GM18907 (cell line): Measurements from ENCODE around the gene ARF1.

ENCODE experiments used
- ATAC-seq: cut with Tn5 transposase; IDR thresholded peaks from one replicate; pipeline ENCODE4 v1.9.1; 2021; ENCODE audit warnings: mild to moderate bottlenecking, moderate library complexity; ENCODE audit not compliant: unreplicated experiment

Gene ARF1

DNA sequence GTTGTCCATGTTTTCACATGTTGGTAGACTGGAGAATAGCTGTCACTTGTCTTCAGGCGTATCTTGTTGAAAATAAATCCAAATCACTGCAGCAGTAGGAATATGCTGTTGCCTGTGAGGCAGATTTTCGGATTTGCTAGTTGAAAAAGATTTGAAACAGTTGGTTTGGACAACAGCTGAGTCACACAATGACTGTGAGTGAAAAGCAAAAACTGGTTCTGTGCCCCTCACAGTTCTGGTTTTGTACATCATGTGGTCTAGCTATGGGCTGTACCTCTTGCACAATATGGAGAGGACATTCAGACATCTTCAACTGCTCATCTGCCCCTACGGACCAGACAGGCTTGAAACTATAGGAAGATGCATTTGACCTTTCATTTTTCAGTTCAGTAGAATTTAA lies 1.8 kb downstream of the ARF1 start:
- ATAC-seq = no peak

DNA sequence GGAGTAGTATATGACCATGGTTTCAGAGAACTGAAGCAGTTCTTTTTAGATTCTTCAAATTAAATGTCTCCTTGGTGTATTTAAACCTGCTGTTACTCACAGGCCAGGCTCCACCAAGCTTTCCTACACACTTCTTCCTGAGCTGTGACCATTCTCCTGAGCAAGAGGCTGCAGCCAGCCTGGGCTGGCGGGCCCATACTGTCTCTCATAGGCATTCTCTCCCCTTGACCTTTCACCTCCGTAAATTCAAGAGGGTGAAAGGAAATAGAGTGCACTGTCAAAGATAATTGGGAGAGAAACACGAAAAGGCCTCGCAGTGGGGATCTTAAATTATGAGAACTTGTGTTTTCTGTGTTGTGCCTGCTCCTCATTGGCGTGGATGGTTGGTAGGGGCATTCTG lies 2.3 kb downstream of the ARF1 start:
- no peak for ATAC-seq

DNA sequence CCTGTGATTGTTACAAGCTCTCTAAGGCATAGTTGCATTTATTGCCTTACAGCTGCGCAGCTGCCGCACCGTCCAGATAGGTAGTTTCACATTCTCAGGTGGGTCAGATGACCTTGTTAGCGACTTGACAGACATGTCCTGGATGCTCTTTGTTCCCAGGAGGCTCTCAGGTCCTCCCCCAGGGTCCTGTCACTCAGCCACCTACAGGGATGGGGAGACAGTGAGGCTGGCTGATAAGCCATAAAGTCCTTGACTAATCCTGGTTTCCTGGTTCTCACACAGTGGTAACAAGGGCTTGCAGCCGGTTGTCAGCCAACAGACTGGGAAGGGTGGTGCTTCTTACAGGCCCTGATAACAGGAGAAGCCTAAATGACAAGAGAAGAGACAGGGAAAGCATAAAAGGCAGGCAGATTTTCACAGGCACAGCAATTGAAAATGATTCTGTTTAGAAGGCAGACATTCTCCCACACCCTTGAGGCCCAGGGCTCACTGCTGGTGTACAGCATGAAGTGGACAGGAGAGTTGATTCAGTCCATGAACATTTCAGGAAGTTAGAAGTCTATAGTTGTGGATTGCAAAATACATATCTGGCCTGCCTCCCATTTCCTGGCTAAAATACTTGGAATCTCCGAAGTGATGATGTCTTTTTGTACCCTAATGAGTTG lies 2.9 kb downstream of the ARF1 start:
- ATAC-seq = no peak

DNA sequence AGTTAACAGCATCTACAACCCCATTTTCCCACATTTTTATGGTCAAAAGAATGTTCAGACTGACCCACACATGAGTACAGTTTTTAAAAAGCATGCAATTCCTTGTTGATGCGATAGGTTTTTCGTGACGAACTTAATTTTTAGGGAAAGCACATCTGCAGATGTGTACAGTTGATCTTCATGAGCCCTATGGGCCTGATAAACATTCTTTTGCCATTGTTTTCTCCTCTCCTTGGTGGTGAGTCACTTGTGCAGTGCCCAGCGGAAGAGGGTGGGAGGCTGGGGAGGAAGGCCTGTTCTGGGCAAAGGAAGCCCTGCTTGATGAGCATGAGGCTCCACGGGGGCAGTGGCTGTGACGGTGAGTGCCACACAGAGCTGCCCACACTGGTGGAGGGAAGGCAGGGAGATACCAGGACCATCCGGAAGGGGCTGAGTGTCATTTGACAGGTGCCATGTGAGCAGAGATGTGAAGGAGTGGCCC lies 5.3 kb downstream of the ARF1 start:
- no peak for ATAC-seq

DNA sequence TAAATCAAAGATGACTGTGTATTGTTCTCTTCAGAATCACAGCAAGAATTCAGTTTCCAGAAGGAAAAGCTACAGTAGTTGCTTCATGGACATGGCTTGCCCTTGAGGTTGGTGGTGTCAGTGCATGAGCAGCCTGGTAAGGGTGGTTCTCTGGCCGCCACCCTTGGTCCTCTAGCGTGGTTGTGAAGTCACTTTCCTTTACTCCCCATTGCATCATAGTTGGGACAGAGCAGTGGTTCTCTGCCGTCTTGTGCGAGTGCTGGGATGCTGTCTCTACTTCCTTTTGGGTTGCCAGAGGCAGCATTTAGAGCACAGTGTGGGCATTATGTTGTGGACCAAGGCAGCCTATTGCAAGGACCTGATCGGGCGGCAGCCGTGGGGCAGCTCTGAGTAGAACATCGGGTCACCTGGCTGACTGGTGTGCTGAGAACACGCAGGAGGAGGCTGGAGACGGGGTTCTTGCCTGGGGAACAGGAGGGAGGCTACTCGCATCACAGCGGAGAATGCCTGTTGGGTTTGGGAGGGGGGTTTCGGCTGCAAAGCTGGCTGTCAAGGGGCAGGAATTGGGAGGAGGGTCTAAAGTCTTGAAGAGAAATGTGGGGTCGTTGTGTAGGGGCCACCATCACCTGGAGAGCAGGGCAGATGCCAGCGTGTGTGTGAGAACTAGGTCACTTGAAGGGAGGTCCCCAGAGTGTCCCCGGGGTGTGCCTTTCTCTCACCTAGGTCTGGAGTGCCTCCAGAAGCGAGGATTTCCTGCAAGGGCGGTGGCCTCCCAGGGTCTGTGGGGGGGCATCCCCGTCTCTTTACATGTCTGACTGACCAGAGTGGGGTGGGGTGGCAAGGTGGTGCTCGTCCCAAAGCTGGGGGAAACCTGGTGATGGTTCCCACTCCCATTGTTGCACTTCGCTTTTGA lies 6.3 kb downstream of the ARF1 start:
- ATAC-seq = no peak

DNA sequence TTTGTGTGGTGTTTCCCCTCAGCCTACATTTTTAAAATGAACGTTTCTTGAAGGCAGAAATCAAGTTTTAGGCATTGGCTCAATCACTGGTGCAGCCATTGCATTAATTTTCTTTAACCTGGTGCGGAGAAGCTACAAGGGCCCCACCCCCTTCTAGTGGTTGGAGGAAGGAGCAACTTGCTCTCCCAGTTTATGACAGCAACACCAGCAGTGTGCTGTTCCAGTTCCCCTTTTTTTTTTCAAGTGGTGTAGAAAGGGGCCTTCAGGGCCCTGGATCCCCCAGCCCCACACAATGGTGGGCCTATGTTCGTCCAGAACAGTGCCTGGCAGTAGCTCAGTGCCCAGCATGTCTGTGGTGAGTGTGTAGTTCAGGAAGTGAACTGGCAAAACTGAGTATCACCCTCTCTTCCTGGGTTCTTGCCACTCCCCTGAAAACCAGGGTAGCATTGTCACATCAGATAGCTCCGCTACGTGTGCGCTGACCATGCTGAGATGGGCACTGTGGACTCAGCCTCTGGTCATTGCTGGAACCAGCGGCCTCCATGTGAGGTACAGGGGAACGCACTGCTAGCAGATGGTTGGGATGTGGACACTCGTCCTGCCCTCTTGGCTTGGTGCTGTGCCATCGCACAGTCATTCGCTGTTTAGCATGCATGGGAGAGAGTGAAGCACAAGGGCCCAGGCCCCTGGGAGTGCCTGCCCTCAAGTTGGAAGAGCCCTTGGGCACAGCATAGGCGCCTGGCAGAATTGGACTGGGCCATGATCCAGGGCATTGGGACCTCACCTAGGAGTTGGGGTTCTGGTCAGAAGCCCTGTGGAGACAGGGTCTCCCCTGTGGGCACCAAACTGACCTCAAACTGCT lies 7.2 kb downstream of the ARF1 start:
- no peak for ATAC-seq

DNA sequence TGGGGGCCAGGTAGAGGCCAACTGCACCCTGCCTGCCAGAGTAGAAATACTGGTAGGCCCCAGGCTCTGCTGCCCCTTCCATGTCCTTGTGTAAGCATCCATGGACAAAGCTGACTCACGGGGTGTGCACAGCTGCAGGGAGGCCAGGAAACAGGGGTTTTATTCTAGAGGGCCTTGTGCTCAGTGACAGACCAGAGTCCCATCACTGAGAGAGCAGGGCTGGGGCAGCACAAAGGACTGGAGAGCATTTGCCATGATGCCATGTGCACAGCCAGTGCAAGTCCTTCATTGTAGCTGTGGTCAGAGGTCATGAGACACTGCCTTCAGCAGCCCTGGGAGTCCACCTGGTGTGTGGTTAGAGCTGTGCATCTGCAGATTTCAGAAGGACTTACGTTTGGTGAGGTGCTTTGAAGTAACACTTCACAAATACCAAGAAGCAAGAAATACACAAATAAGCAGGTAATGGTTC lies 8.1 kb downstream of the ARF1 start:
- ATAC-seq = no peak

DNA sequence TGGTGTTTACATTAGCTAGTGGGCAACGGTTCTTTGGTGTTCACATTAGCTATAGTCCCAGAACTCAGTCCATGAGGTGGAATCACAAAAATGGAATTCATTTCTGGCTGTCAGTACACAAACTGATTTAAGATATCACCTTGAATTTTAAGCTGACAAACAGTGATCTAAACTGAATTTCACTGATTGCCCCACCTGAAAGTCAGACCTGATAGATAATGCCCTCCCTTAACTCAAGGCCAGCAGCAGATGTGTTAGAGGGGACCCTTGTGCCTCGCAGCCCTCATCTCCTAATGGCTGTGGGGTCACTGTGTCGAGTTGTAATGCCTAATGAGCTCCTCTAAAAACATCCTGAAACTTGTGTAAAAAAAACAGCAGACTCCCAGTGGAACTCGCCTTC lies 8.6 kb downstream of the ARF1 start:
- ATAC-seq = no peak

DNA sequence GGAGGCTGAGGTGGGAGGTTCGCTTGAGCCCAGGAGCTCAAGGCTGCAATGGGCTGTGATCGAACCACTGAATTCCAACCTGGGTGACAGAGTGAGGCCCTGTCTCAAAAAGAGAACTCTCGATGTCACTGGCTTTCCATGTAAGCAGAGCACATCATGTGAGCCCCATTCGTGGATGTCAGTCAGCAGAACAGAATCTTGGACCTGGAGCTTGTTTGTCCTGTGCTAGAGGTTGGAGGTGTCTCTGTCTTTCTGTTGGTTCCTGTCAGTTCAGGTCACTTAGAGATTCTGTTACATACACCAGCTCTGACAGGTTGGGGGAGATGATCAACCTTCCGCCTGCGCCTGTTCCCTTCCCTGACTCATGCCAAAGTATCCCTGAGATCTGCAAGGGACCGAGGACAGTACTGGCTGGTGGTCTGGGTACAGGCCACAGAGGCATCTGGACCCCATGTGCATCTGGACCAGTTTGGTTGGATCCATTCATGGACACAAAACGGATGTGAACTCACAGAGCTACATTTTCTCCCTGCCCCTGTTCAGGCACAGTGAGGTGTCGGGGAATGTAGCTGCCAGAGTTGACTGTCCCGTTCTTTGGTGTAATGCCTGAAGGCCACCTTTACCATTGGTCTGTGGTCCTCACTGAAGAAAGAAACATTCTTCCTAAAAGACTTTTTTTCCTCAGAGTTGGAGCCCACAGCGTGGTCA lies 10.0 kb downstream of the ARF1 start:
- no peak for ATAC-seq

DNA sequence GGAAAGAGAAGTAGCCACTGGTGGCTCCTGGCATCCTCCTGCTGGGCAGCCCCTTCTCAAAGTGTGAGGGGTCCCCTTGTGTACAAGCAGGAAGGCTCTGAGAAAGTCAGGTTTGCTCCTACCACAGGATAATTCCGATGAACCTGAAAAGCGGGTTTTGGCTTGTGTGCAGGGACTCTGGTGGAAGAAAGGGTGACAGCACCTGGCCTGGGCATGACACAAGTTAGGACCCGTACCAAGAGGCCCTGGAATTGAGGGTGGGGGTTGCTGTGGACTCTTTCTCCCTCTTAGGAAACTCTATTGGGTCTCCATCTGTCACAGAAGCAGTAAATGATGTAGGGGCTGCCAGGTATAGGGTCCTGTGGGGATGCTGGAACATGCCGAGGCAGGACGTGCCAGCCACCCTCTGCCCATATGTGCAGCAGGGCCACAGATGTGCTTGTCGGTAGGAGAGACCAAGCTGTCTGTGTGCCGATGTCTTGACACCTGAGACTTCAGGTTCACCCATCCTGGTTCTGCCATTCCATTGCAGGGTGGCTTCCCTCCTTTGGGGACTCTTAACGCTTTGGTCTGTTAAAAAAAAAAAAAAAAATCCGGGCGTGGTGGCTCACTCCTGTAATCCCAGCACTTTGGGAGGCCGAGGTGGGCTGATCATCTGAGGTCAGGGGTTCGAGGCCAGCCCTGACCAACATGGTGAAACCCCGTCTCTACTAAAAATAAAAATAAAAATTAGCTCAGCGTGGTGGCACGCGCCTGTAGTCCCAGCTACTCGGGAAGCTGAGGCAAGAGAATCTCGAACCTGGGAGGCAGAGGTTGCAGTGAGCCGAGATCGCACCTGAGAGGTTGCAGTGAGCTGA lies 10.8 kb downstream of the ARF1 start:
- no peak for ATAC-seq

DNA sequence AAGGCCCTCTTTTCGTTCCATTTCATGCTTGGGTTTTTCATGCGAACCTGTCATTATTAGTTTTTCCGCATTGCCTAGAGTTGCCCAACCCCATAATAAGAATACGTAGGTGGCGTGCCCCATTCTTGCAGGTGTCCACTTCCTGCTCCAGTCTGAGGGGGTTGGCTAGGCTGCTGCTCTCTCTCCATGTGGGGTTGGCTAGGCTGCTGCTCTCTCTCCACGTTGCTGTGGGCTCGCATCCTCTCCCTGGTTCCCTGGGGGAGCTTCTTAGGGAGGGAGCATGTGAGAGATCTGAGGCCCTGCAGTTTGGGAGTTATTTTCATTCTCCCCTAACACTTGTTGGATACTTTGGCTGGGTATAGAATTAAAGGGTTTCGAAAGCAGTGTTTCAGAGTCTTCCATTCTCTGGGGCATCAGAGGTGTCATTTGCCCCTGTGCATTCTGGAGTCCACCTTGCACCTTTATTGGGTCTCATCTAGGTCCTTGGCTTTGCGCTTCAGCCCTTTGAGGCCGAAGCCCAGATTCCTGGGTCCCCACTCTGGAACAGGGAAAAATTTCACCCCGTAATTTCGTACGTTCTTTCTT lies 12.0 kb downstream of the ARF1 start:
- no peak for ATAC-seq

DNA sequence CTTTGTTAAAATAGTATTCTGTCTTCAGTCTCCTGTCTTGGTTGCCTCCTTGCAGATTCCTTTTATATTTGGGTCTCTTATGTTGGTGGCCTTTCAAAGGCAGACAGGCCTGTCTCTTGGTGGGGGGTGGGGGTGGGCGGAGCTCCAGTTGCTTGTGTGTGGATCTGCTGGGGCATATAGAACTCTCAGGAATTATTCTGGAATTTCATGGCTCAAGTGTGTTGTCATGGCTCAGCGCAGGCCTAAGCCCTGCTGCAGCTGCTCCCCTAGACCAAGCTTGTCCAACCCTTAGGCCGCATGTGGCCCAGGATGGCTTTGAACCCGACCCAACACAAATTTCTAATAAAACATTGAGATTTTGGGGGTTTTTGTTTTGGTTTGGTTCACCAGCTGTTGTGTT lies 12.7 kb downstream of the ARF1 start:
- ATAC-seq = no peak

DNA sequence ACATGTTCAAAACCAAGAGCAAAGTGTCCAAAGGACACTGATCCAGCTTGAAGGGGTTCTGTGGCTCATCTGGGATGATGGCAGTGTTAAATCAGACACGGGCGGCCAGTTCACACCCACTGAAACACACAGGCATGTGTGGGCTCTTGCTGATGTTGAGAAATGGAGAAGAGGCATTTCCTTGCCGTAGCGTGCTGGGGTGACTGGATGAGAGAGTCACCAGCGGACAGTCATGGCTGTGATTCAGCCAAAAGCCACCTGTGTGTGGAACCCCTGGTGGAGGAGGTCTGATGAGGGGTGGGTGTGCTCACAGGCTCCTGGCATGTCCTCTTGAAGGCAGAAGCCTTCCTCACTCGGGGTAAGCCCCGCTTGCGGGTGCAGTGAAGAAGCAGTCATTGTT lies 13.4 kb downstream of the ARF1 start:
- no peak for ATAC-seq

DNA sequence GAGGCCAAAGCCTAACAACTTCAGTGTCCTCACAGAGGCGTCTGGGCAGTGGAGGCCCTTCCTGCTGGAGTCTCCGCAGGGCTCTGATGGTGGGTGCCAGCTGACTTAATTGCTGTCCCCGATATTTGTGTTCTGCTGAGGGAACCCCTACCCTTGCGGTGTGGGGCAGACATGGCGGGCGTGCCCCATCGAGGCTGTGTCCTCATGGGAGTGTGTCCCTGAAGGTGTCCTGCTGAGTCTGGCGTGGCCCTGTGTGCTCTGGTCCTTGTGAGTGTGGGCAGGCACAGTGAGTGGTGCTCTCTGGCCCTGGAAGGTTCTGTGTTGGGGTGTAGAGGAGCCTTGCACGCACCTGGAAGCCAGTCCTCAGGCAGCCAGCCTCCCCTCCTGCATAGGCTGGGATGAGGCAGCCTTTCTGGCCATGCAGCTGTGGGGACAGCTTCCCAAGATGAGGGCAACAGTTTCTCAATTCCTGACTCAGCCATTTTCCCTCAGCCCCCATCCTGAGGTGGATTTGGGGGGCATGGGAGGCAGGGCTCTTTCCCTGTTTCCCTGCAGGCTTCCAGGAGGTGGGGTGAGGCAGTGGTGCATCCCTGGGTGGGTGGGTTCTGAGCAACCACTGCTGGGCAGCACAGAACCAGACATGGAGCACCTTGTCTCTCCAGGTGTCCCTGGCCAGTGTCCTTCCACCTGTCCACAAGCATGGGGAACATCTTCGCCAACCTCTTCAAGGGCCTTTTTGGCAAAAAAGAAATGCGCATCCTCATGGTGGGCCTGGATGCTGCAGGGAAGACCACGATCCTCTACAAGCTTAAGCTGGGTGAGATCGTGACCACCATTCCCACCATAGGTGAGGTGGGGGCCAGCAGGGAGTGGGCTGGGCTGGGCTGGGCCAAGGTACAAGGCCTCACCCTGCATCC lies 14.2 kb downstream of the ARF1 start:
- no peak for ATAC-seq

DNA sequence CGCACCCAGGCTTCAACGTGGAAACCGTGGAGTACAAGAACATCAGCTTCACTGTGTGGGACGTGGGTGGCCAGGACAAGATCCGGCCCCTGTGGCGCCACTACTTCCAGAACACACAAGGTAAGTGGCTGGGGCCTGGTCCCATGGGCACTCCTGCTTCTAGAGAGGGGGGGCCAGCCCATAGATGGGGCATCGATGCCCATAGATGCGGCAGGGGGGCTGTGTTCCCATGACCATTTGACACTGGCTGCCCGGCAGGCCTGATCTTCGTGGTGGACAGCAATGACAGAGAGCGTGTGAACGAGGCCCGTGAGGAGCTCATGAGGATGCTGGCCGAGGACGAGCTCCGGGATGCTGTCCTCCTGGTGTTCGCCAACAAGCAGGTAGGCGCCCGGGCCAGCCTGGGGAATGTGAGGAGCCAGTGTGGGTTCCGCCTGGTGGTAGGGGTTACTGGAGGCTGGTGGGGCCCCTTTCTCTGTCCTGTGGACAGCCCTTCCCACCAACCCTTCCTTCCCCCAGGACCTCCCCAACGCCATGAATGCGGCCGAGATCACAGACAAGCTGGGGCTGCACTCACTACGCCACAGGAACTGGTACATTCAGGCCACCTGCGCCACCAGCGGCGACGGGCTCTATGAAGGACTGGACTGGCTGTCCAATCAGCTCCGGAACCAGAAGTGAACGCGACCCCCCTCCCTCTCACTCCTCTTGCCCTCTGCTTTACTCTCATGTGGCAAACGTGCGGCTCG lies 15.0 kb downstream of the ARF1 start:
- no peak for ATAC-seq

DNA sequence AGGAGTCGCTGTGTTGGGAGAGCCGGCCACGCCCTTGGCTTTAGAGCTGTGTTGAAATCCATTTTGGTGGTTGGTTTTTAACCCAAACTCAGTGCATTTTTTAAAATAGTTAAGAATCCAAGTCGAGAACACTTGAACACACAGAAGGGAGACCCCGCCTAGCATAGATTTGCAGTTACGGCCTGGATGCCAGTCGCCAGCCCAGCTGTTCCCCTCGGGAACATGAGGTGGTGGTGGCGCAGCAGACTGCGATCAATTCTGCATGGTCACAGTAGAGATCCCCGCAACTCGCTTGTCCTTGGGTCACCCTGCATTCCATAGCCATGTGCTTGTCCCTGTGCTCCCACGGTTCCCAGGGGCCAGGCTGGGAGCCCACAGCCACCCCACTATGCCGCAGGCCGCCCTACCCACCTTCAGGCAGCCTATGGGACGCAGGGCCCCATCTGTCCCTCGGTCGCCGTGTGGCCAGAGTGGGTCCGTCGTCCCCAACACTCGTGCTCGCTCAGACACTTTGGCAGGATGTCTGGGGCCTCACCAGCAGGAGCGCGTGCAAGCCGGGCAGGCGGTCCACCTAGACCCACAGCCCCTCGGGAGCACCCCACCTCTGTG lies 15.9 kb downstream of the ARF1 start:
- ATAC-seq = no peak

DNA sequence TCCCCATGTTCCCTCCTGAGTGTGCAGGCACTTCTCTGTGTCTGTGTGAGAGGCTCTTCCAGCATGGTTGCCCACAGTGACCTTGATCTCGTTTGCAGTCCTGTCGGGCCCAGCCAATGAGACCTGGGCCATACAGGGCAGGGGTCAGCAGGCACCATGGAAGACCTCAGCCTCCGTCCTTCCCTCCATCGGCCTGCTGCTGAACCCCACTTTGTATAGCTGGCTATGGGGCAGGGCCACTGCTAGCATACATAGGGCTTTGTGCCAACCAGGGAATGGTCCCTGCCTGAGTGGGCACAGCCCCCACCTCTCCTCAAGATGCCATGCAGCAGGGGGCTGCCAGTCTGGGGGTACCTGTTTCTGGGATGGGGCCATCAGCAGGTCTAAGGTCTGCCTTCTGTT lies 16.8 kb downstream of the ARF1 start:
- no peak for ATAC-seq
